Measurements from ENCODE around the gene SSTR3. TPM values are rescaled to one million over a fixed set of nuclear protein-coding genes. Genes with fewer than 3 reads are reported as not detected.

SSTR3 gene
- total RNA-seq, 1 donor from 2014 or later = not detected

DNA sequence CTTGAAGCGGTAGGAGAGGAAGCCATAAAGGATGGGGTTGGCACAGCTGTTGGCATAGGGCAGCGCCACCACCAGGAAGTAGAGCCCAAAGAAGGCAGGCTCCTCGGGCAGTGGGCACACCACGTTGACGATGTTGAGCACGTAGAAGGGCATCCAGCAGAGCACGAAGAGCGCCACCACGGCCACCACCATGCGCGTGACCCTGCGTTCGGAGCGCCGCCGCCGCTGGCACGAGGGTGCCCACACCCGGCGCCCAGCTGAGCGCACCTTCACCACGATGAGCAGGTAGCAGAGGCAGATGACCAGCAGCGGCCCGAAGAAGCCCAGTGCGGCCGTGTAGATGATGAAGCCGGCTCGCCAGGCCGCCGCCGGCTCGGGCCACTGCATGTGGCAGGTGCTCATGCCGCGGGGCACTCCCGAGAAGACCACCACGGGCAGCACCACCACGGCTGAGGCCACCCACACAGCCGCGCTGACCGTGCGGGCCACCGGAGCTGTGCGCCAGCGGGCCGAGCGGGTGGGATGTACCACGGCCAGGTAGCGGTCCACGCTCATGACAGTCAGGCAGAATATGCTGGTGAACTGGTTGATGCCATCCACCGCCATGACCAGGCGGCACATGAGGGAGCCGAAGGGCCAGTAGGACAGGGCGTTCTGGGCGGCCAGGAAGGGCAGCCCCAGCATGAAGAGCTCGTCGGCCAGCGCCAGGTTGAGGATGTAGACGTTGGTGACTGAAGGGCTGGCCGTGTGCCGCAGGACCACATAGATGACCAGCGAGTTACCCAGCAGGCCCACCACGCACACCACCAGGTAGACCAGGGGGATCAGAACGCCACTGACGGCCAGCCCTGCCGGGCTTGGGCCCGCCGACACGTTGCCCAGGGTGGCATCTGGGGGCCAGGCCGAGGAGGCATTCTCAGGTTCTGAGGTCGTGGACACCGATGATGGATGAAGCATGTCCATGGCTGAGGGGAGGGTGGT, 5.1 kb downstream of the SSTR3 start:
- H3K27ac Mint-ChIP-seq (ENCODE audit: unreplicated experiment) = no peak overlapping the region

DNA sequence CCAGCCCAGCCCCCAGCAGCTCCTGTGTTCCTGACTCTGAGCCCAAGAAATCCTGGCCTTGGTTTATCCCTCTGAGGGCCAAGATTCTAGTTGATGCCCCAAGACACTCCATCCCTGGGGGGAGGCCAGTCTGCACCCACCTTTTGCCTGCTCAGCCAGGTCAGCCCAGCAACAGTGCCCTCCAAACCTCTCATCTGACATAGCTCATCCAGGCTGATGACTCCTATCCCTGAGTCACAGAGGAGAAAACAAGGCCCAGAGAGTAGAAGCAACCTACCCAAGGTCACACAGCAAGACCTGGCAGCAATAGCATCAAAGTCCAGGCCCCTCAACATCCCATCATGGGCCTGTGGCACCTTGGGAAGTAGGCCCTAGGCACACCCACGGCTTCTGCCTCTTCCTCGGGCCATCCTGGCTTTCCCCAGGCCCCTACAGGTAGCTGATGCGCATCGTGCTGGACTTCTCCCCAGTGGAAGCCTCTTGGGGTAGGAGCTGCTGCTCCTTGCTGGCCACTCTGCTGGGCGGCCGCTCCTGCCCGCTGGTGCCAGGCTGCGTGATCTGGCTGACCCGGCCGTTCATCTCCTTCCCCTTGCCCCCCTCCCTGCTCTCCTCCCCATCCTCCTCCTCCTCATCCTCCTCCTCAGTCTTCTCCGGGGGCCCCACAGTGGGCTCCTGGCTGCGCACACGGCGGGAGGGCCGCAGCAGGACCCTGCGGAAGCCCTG, 6.0 kb downstream of the SSTR3 start:
- Mint-ChIP-seq H3K27me3 (ENCODE audit: unreplicated experiment) (no peaks in the 10 kb centered on the region), H3K27ac (ENCODE audit: unreplicated experiment) (no peak overlapping the region), H3K4me1 (ENCODE audit: low read depth, unreplicated experiment) (peaks cover 8% of the 10 kb centered on the region), H3K9me3 (ENCODE audit: unreplicated experiment) (peaks cover 2% of the 10 kb centered on the region), H3K36me3 (ENCODE audit: unreplicated experiment) (no peaks in the 10 kb centered on the region), H3K4me3 (ENCODE audit: unreplicated experiment) (no peak overlapping the region)
- TF ChIP-seq, protein P1, sequence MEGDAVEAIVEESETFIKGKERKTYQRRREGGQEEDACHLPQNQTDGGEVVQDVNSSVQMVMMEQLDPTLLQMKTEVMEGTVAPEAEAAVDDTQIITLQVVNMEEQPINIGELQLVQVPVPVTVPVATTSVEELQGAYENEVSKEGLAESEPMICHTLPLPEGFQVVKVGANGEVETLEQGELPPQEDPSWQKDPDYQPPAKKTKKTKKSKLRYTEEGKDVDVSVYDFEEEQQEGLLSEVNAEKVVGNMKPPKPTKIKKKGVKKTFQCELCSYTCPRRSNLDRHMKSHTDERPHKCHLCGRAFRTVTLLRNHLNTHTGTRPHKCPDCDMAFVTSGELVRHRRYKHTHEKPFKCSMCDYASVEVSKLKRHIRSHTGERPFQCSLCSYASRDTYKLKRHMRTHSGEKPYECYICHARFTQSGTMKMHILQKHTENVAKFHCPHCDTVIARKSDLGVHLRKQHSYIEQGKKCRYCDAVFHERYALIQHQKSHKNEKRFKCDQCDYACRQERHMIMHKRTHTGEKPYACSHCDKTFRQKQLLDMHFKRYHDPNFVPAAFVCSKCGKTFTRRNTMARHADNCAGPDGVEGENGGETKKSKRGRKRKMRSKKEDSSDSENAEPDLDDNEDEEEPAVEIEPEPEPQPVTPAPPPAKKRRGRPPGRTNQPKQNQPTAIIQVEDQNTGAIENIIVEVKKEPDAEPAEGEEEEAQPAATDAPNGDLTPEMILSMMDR (IDR thresholded peaks at IDR 0.05; ENCODE audit: partially characterized antibody, unreplicated experiment) = no peak
- no peak for DNase-seq

More for the DNA sequence above, 5.1 kb downstream of the SSTR3 start:
- TF ChIP-seq, protein P1 (IDR thresholded peaks at IDR 0.05; ENCODE audit: partially characterized antibody, unreplicated experiment) = no peak
- no peaks in the 10 kb centered on the region for H3K27me3 Mint-ChIP-seq (ENCODE audit: unreplicated experiment)
- no peak for DNase-seq
- peaks cover 2% of the 10 kb centered on the region for H3K9me3 Mint-ChIP-seq (ENCODE audit: unreplicated experiment)
- no peak overlapping the region for H3K4me3 Mint-ChIP-seq (ENCODE audit: unreplicated experiment)
- peaks cover 9% of the 10 kb centered on the region for H3K4me1 Mint-ChIP-seq (ENCODE audit: low read depth, unreplicated experiment)
- H3K36me3 Mint-ChIP-seq (ENCODE audit: unreplicated experiment) = no peaks in the 10 kb centered on the region

DNA sequence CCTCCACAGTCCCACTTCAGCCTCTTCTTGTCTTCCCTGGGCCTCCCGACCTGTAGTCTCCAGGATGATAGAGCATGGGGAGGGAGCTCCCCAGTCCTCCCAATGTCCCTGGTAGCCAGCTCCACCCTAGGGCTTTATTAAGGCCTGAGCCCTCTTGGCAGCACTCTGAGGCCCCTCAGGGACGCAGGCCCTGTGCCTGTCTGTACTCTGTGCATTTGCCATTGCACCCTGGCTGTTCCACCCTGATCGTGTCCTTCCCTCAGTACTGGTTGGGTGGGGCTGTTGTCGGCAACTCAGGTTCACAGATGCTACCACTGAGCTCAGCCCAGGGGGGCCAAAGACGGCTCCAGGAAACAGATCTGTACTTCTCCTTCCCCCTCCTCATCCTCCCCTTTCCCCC, 7.2 kb downstream of the SSTR3 start:
- no peaks in the 10 kb centered on the region for H3K9me3 Mint-ChIP-seq (ENCODE audit: unreplicated experiment)
- H3K27me3 Mint-ChIP-seq (ENCODE audit: unreplicated experiment) = no peaks in the 10 kb centered on the region
- no peak for DNase-seq
- peaks cover 6% of the 10 kb centered on the region for H3K4me1 Mint-ChIP-seq (ENCODE audit: low read depth, unreplicated experiment)
- no peak overlapping the region for H3K4me3 Mint-ChIP-seq (ENCODE audit: unreplicated experiment)
- TF ChIP-seq, protein P1 (IDR thresholded peaks at IDR 0.05; ENCODE audit: partially characterized antibody, unreplicated experiment) = no peak
- H3K36me3 Mint-ChIP-seq (ENCODE audit: unreplicated experiment) = no peaks in the 10 kb centered on the region
- no peak overlapping the region for H3K27ac Mint-ChIP-seq (ENCODE audit: unreplicated experiment)

DNA sequence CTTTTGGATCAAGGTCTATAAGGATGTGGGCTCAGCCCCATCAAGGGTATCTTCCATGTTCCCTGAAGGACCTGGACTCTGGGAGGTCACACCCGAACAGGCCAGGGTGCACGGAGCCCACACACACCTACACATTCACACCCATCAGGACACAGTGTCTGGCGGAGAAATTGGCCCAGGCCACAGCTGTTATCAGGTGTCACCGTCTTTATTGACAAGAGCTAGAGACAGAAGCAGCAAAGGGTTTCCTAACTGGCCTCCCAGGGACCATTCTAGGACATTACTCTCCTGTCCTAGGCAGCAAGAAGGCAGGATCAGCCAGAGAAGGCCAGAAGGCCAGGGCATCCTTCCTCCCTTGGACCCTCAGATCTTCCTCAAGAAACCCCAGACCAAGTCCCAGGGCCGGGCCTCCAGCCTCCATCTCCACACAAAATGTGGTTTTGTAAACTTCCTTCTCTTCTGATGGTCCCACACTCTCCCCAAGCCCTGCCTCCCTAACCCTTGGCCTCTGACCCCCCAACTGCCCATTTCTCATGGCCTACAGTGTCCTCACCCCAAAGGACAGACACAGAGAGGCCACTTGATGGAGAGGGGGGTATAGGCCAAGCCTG, 8.1 kb downstream of the SSTR3 start:
- Mint-ChIP-seq H3K4me1 (ENCODE audit: low read depth, unreplicated experiment) (peaks cover 1% of the 10 kb centered on the region), H3K4me3 (ENCODE audit: unreplicated experiment) (no peak overlapping the region), H3K27ac (ENCODE audit: unreplicated experiment) (no peak overlapping the region), H3K36me3 (ENCODE audit: unreplicated experiment) (no peaks in the 10 kb centered on the region), H3K9me3 (ENCODE audit: unreplicated experiment) (no peaks in the 10 kb centered on the region), H3K27me3 (ENCODE audit: unreplicated experiment) (no peaks in the 10 kb centered on the region)
- TF ChIP-seq, protein P1 (IDR thresholded peaks at IDR 0.05; ENCODE audit: partially characterized antibody, unreplicated experiment) = no peak
- DNase-seq = no peak

Data from glutamatergic neuron (in vitro differentiated cells).